SK-N-SH treated with all-trans-retinoic acid at 6 μM for 48 hours (cell line): ENCODE data around the gene GEMIN8.

ENCODE experiments used
- ATAC-seq: fragments of 200-7000 bp; cut with Tn5 transposase; 3 replicates; pipeline ENCODE4 v1.9.1; 2020; ENCODE audit warnings: mild to moderate bottlenecking, moderate library complexity
- ARNTL ChIP-seq: fragments of 450-650 bp; formaldehyde crosslinking; IDR thresholded peaks from 2 replicates; pipeline ENCODE4 v1.5.0; 2020; ENCODE audit warnings: low read depth, mild to moderate bottlenecking, moderate library complexity, borderline replicate concordance
- BACH2 ChIP-seq: fragments of 250-450 bp; sonication (Bioruptor Pico); IDR thresholded peaks from 2 replicates; pipeline ENCODE4 v1.9.0; 2021; ENCODE audit warnings: mild to moderate bottlenecking, borderline replicate concordance
- CREB5 ChIP-seq: fragments of 250-450 bp; sonication (Bioruptor Pico); IDR thresholded peaks from 2 replicates; pipeline ENCODE4 v1.5.1; 2020; ENCODE audit warnings: low read depth, mild to moderate bottlenecking, moderate library complexity
- CSDC2 ChIP-seq: fragments of 250-450 bp; sonication (Bioruptor Pico); IDR thresholded peaks from 2 replicates; pipeline ENCODE4 v1.5.0; 2020; ENCODE audit warnings: mild to moderate bottlenecking, moderate library complexity
- ESRRG ChIP-seq: fragments of 250-450 bp; sonication (Bioruptor Pico); IDR thresholded peaks from 2 replicates; pipeline ENCODE4 v1.6.1; 2021; ENCODE audit warnings: mild to moderate bottlenecking
- GLIS3 ChIP-seq: fragments of 250-450 bp; sonication (Bioruptor Pico); IDR thresholded peaks from 2 replicates; pipeline ENCODE4 v1.5.0; 2020; ENCODE audit warnings: mild to moderate bottlenecking, moderate library complexity
- ISL1 ChIP-seq: fragments of 250-450 bp; sonication (Bioruptor Pico); IDR thresholded peaks from 2 replicates; pipeline ENCODE4 v2.1.2; 2022; ENCODE audit warnings: mild to moderate bottlenecking, moderate library complexity
- OSR1 ChIP-seq: fragments of 250-450 bp; sonication (Bioruptor Pico); IDR thresholded peaks from 2 replicates; pipeline ENCODE4 v1.8.0; 2022; ENCODE audit warnings: moderate library complexity, mild to moderate bottlenecking, inconsistent platforms
- POU6F1 ChIP-seq: fragments of 250-450 bp; sonication (Bioruptor Pico); IDR thresholded peaks from 2 replicates; pipeline ENCODE4 v1.8.0; 2021; ENCODE audit warnings: low read depth, mild to moderate bottlenecking, moderate library complexity, borderline replicate concordance
- PPARA ChIP-seq: fragments of 250-450 bp; sonication (Bioruptor Pico); IDR thresholded peaks from 2 replicates; pipeline ENCODE4 v1.5.0; 2020; ENCODE audit warnings: mild to moderate bottlenecking, borderline replicate concordance
- RARB ChIP-seq: fragments of 250-450 bp; sonication (Bioruptor Pico); IDR thresholded peaks from 2 replicates; pipeline ENCODE4 v1.8.0; 2021; ENCODE audit warnings: mild to moderate bottlenecking, moderate library complexity
- SNAI2 ChIP-seq: fragments of 250-450 bp; sonication (Bioruptor Pico); IDR thresholded peaks from 2 replicates; pipeline ENCODE4 v1.5.0; 2020; ENCODE audit warnings: mild to moderate bottlenecking, moderate library complexity
- TOX ChIP-seq: fragments of 250-450 bp; sonication (Bioruptor Pico); IDR thresholded peaks from 2 replicates; pipeline ENCODE4 v1.8.0; 2021; ENCODE audit warnings: mild to moderate bottlenecking, moderate library complexity, borderline replicate concordance
- TSHZ2 ChIP-seq: fragments of 250-450 bp; sonication (Bioruptor Pico); IDR thresholded peaks from 2 replicates; pipeline ENCODE4 v1.5.0; 2020; ENCODE audit warnings: mild to moderate bottlenecking, moderate library complexity
- ZC3H10 ChIP-seq: fragments of 250-450 bp; sonication (Bioruptor Pico); IDR thresholded peaks from 2 replicates; pipeline ENCODE4 v1.5.1; 2021; ENCODE audit warnings: mild to moderate bottlenecking, moderate library complexity
- ZFP3 ChIP-seq: fragments of 250-450 bp; sonication (Bioruptor Pico); IDR thresholded peaks from 2 replicates; pipeline ENCODE4 v1.5.0; 2020; ENCODE audit warnings: mild to moderate bottlenecking, moderate library complexity
- ZFP30 ChIP-seq: fragments of 450-650 bp; formaldehyde crosslinking; IDR thresholded peaks from 2 replicates; pipeline ENCODE4 v1.5.0; 2022; ENCODE audit warnings: mild to moderate bottlenecking, moderate library complexity
- ZNF70 ChIP-seq: fragments of 450-650 bp; formaldehyde crosslinking; IDR thresholded peaks from 2 replicates; pipeline ENCODE4 v1.5.0; 2020; ENCODE audit warnings: mild to moderate bottlenecking, moderate library complexity
- ZNF8 ChIP-seq: fragments of 450-650 bp; formaldehyde crosslinking; IDR thresholded peaks from 2 replicates; pipeline ENCODE4 v1.5.0; 2020; ENCODE audit warnings: mild to moderate bottlenecking, moderate library complexity
- TF ChIP-seq, protein P1 (sequence below): fragments of 250-450 bp; sonication (Bioruptor Pico); IDR thresholded peaks from 2 replicates; pipeline ENCODE4 v1.5.1; 2021; ENCODE audit warnings: mild to moderate bottlenecking, moderate library complexity
- TF ChIP-seq, protein P2 (sequence below): fragments of 250-450 bp; sonication (Bioruptor Pico); IDR thresholded peaks from 2 replicates; pipeline ENCODE4 v1.8.0; 2020; ENCODE audit warnings: mild to moderate bottlenecking, moderate library complexity, borderline replicate concordance

Gene GEMIN8

DNA sequence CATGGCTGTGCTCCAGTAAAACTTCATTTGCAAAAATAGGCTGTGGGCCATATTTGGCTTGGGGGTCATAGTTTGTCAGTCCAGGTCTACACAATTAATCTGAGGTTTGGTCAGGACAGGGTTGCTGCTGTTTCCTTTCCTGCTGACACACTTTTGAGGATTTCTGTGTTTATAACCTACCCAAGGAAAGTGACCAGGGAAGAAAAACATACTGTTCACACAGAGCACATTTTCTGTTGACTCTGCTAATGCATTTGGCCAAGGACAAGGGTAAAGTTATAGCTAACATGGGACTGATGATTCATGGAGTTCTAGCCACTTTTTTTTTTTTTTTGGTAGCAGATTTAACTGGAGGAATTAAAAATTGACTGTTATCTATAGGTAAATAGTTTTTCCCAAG lies 43.9 kb upstream of the GEMIN8 start:
- ATAC-seq: no peak
- no peak for TF ChIP-seq ZC3H10 (CRISPR knock-in tag)
- no peak for TF ChIP-seq POU6F1 (CRISPR knock-in tag)
- TF ChIP-seq ZFP30 (CRISPR knock-in tag): no peak
- no peak for TF ChIP-seq CREB5 (CRISPR knock-in tag)
- TF ChIP-seq ISL1 (CRISPR knock-in tag): no peak
- TF ChIP-seq, all 23 proteins: peak for 0

DNA sequence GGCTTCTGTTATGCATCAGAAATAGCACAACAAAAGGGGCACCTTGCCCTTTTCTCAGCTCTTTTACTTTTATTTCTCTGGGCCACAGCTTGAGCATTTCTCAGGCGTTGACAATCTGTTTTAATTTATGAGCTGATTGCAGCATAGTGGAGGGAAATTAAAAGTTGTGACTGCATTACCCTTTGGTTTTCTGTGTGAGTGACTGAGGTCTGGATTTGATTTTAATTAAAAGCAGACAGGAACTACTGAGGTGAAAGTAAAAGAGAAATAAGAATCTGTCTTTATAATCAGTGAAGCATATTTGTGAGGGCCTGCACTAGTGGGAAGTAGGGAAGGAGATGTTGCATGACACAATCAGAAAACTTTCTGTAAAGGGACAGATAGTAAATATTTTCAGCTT lies 43.4 kb upstream of the GEMIN8 start:
- ATAC-seq: no peak
- TF ChIP-seq CREB5 (CRISPR knock-in tag) (no peak), GLIS3 (CRISPR knock-in tag) (no peak), OSR1 (CRISPR knock-in tag) (no peak), ZFP30 (CRISPR knock-in tag) (no peak), ZNF8 (CRISPR knock-in tag) (no peak), POU6F1 (CRISPR knock-in tag) (no peak), ISL1 (CRISPR knock-in tag) (no peak)

GRCh38 chrX:14065800-14066199 lies 36.1 kb upstream of the GEMIN8 start:
- ATAC-seq: no peak
- TF ChIP-seq TOX (CRISPR knock-in tag) (no peak), CSDC2 (CRISPR knock-in tag) (no peak), ZFP3 (CRISPR knock-in tag) (no peak), RARB (no peak), OSR1 (CRISPR knock-in tag) (no peak), ARNTL (no peak), SNAI2 (CRISPR knock-in tag) (no peak), ZC3H10 (CRISPR knock-in tag) (no peak), ZNF8 (CRISPR knock-in tag) (no peak), BACH2 (no peak)
- TF ChIP-seq, protein P1, sequence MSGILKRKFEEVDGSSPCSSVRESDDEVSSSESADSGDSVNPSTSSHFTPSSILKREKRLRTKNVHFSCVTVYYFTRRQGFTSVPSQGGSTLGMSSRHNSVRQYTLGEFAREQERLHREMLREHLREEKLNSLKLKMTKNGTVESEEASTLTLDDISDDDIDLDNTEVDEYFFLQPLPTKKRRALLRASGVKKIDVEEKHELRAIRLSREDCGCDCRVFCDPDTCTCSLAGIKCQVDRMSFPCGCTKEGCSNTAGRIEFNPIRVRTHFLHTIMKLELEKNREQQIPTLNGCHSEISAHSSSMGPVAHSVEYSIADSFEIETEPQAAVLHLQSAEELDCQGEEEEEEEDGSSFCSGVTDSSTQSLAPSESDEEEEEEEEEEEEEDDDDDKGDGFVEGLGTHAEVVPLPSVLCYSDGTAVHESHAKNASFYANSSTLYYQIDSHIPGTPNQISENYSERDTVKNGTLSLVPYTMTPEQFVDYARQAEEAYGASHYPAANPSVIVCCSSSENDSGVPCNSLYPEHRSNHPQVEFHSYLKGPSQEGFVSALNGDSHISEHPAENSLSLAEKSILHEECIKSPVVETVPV (CRISPR knock-in tag): no peak
- TF ChIP-seq, protein P2, sequence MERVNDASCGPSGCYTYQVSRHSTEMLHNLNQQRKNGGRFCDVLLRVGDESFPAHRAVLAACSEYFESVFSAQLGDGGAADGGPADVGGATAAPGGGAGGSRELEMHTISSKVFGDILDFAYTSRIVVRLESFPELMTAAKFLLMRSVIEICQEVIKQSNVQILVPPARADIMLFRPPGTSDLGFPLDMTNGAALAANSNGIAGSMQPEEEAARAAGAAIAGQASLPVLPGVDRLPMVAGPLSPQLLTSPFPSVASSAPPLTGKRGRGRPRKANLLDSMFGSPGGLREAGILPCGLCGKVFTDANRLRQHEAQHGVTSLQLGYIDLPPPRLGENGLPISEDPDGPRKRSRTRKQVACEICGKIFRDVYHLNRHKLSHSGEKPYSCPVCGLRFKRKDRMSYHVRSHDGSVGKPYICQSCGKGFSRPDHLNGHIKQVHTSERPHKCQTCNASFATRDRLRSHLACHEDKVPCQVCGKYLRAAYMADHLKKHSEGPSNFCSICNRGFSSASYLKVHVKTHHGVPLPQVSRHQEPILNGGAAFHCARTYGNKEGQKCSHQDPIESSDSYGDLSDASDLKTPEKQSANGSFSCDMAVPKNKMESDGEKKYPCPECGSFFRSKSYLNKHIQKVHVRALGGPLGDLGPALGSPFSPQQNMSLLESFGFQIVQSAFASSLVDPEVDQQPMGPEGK (CRISPR knock-in tag): no peak

- ATAC-seq: peak; percentile 61
- no peak for TF ChIP-seq PPARA (CRISPR knock-in tag)
- no peak for TF ChIP-seq ZNF70 (CRISPR knock-in tag)
- TF ChIP-seq ESRRG (CRISPR knock-in tag): no peak
- no peak for TF ChIP-seq BACH2
- TF ChIP-seq CREB5 (CRISPR knock-in tag): no peak
- no peak for TF ChIP-seq GLIS3 (CRISPR knock-in tag)
- TF ChIP-seq ARNTL: no peak
- no peak for TF ChIP-seq TSHZ2 (CRISPR knock-in tag)
Observed at GRCh38 chrX:14064626-14065432, 35.1 kb upstream of the GEMIN8 start.
